DOHH2 (cell line): ENCODE data around the gene ANO10.
"Not testable (repeated sequence)": the region's sequence is repeated elsewhere in the genome, so short reads cannot be mapped to it uniquely, and the experiment has no call there.

Experiments used
- EZH2phosphoT487 ChIP-seq: fragments of 200-600 bp; sonication (generic); IDR thresholded peaks from 2 replicates; pipeline ENCODE4 v1.6.1; 2017; ENCODE audit warnings: borderline replicate concordance, mild to moderate bottlenecking, antibody characterized with exemption, low read length, moderate library complexity, mixed read lengths
- TF ChIP-seq, protein P1 (sequence below): fragments of 200-600 bp; sonication (generic); IDR thresholded peaks from one replicate; pipeline ENCODE4 v1.5.1; 2014; ENCODE audit warnings: antibody characterized with exemption, mild to moderate bottlenecking, low read depth, low read length; ENCODE audit not compliant: poor library complexity, severe bottlenecking

DNA sequence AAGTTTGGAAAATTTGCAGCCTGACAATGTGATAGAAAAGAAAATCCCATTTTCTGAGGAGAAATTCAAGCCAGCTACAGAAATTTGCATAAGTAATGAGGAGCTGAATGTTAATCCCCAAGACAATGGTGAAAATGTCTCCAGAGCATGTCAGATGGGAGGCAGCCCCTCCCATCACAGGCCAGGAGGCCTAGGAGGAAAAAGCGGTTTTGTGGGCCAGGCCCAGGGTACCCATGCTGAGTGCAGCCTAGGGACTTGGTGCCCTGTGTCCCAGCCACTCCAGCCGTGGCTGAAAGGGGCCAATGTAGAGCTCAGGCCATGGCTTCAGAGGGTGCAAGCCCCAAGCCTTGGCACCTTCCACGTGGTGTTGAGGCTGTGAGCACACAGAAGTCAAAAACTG lies 159.2 kb downstream of the ANO10 start:
- TF ChIP-seq, protein P1, sequence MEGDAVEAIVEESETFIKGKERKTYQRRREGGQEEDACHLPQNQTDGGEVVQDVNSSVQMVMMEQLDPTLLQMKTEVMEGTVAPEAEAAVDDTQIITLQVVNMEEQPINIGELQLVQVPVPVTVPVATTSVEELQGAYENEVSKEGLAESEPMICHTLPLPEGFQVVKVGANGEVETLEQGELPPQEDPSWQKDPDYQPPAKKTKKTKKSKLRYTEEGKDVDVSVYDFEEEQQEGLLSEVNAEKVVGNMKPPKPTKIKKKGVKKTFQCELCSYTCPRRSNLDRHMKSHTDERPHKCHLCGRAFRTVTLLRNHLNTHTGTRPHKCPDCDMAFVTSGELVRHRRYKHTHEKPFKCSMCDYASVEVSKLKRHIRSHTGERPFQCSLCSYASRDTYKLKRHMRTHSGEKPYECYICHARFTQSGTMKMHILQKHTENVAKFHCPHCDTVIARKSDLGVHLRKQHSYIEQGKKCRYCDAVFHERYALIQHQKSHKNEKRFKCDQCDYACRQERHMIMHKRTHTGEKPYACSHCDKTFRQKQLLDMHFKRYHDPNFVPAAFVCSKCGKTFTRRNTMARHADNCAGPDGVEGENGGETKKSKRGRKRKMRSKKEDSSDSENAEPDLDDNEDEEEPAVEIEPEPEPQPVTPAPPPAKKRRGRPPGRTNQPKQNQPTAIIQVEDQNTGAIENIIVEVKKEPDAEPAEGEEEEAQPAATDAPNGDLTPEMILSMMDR: not testable (repeated sequence)
- not testable (repeated sequence) for TF ChIP-seq EZH2phosphoT487
